Activated gamma-delta T cell (primary cell): ENCODE results near the gene PEA15.

Experiments
- DNase-seq: peaks from one replicate; lab custom pipeline; 2025; lab: John Stamatoyannopoulos, UW

PEA15 gene

DNA sequence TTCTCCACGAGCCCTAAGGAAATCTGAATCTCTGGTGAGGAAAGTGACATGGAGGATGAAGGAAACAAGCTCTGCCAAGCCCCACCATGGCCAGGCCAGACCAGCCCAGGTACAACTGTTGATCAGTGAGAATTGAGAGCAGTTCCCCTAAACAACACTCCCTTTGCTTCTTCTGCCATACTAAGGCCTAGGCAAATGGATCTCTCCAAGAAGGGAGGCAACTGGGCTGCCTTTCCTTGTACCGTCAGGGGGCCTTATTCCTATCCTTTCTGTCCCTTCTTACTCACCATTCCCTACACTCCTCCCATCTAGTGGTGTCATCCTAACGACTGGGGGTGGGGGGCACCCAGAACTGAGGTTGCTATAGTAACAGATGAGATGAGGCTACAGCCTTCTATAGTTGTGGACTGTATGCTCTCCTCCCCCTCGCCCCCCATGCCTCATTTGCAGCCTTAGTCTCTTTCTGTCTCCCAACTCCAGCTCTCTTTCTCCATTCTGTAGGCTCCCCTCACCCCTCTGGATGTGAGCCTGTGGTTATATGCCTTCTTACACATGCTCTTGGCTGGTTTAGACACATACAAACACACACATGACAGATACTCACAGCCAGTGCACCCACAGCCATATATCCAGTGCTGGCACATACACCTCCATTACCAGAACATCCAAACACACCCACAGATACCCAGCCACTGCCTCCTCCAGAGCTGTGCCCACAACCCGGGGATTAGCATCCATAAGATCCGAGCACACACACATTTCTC, 3.6 kb downstream of the PEA15 start:
- DNase-seq, result no peak

DNA sequence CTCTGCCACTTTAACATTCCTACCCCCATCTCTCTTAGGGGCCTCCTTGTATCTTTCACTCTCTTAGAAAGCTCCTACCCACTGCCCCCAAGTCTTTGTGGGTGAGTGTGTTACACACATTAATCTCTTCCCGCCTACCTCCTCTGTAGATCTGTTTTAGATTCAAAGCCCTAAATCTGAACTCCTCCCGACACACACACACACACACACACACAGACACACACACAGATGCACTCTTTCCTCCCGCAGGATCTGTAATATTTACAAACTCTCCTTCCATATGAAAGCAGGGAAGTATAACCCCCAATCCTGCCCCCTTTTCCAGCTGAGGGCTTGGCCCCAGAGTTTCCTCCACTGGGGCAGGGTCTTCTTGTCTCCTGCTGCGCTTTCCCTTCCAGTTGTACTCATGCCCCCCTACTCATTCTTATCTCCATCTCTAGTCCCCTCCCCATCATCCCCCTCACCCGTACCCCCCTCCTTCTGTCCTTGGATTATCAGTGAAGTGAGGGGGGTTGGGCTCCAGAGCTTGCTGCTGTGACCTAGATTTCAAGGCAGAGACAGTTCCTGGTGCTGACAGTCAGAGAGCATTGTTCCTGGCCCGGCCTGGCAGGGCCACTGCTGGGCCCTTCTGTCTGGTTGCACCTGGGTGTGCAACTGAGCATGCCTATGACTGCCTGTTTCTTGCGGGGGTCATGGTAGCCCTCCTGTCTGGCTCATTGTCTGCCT, 4.3 kb downstream of the PEA15 start:
- no peak for DNase-seq

DNA sequence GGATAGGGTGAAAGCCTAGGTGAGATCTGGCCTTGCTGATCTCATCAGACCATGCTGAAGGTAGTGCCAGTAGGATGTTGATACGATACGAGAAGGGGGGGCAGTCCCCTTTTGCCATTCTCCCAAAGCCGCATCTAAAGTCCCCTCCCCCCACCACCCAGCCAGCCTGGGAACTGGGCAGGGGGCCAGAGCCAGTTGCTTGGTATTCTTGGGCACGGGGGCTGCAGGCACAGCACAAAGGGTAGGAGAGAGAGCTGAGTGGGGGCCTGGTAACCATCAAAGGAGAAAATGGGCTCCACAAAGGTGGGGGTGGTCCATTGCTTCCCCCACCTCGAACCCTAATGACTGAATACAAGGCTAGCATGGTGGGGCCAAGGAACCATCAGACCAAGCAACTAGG, 5.4 kb downstream of the PEA15 start:
- no peak for DNase-seq

DNA sequence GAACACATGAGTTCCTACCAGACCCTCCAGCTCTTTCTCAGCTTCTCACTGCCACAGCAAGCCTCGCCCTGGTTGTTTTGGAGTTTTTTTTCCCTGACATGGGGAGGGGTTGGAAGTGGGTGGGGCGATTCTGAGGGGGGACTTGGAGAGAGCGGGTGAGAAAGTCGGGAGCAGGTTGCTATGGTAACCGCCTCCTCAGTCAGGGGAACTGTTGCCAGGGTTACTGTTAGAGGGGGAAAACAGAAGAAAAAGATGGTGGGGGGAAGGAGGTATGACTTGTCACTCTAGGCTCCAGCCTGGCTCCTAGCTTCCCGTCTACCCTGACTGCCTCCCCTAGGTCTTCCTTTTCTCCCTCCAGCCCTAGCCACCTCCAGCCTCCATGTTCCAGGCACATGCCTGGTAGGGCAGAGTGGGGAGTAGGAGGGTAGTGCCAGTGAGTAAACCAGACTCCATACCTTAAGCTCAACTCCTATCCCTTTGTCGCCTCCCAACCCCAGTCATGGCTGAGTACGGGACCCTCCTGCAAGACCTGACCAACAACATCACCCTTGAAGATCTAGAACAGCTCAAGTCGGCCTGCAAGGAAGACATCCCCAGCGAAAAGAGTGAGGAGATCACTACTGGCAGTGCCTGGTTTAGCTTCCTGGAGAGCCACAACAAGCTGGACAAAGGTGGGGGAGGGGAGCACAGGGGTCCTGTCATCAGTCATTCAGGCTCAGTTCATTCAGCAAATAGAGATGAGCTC, 6.0 kb downstream of the PEA15 start:
- DNase-seq, result no peak

DNA sequence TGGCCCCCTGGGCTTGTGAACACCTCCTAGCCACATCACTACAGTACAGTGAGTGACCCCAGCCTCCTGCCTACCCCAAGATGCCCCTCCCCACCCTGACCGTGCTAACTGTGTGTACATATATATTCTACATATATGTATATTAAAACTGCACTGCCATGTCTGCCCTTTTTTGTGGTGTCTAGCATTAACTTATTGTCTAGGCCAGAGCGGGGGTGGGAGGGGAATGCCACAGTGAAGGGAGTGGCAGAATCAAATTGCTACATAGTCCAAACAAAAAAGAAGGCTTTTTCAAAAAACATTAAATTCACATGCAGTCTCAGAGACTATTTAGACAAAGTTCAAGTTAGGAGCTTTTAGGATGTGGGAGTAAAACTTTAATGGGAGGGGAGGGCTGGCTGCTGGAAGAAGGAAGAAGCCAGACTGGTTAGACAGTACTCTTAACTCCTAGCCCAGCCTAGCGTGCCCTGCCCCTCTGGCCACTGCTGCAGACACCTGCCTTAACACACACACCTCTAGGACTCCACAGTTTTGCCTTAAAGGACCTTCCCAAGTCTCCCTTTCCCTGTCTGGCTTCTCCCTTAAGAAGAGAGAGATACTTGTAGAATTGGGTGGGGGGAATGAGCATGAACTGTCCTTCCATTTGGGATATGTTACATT, 9.4 kb downstream of the PEA15 start:
- no peak for DNase-seq

DNA sequence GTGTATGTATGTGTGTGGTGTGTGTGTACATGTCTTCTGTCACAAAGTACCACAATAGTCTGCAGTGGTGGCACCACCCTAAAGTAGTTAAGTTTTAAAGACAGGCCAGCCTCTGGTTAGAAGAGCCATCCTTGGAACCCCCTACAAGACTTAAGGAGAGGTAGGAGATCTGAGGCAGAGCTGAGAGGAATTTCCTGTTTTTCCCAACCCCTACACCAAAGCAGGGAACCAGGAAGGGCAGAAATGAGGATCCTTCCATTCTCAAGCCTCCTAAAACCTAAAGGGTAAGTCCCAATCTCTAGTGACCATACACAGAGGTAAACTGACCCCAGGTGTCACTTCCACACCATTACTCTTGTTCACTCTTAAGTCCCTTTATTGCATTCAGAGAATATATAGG, 11.1 kb downstream of the PEA15 start:
- no peak for DNase-seq

GRCh38 chr1:160217481-160218051, 12.4 kb downstream of the PEA15 start:
- no peak for DNase-seq

DNA sequence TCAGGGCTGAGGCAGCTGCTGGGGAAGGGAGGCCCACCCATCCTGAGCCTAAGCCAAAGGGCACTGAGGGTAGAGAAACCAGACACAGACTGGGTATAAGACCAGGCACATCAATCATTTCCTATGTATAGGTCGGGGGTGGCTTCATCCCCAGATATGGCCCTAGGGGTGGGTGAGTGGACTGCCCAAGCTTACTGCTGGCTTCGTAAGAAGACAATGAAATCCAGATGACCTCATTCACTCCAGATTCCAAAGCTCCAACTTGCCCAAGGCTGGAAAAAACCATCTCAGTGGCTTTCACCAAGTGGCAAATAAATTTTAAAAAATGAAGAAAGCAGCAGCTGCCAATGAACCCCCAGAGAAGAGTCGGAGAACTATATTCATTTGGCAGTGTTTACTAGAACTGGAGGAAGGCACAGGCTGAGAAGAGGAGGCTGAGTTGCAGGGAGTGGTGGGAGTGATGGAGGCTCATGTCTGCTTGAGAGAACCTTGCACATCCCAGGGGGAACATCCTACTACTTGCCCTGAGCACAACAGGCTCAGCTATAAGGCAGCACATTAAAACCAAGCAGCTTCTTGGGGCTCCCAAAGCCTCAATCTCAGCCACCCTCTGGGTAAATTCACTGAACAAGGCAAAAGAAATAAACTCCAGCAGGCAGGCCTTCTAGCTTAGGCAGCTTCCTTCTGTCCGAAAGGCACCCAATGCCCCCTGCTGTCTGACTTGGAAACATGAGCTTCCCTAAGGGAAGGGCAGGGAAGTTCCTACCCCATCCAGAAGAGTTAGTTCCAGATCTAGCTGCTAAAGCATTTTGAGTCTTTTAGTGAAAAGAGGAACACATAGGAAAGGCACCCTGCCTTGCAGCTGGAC, 14.1 kb downstream of the PEA15 start:
- DNase-seq, result no peak

GRCh38 chr1:160220301-160220700, 15.1 kb downstream of the PEA15 start:
- no peak for DNase-seq

- DNase-seq, result no peak
Measured at GRCh38 chr1:160221089-160221488, 15.9 kb downstream of the PEA15 start.

DNA sequence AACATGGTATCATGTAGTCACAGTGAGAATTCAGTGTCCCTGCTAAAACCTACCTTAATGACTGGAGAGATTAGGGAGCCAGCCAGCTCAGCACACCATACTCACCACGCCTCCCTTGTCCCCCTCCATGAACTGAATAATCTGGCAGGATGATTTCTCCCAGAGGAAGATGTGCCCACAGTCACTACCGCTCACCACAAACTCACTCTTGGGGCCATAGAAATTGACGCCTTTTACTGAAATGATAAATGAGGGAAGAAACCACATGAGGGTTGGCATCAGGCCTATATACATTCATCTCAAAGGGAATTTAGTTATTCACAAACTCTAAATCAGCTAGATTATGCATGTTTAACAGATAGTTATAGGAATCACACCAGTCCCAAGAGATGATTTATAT, 17.4 kb downstream of the PEA15 start:
- DNase-seq, result no peak

- DNase-seq, result no peak
Measured at GRCh38 chr1:160224606-160225005, 19.4 kb downstream of the PEA15 start.

GRCh38 chr1:160225345-160225744, 20.2 kb downstream of the PEA15 start:
- DNase-seq, result no peak

- no peak for DNase-seq
Measured at GRCh38 chr1:160226623-160227022, 21.4 kb downstream of the PEA15 start.

DNA sequence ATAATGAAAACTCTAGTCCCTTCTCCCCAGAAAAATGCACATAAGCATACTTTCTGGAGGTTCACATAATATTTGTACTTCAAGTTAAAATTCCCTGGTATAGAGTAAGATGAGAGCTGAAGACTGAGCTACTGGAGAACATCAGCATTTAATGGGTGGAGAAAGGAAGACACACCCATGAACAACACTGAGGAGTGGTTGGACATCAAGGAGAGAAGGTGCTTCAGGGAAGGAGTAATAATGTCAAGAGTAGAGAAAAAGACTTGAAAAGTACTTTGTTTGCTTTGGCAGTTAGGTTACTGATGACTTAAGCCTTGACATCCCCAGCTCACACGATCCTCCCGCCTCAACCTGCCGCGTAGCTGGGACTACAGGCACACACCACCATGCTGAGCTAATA, 21.9 kb downstream of the PEA15 start:
- no peak for DNase-seq

- DNase-seq, result no peak
Measured at GRCh38 chr1:160227561-160227960, 22.4 kb downstream of the PEA15 start.

GRCh38 chr1:160228431-160228830, 23.2 kb downstream of the PEA15 start:
- no peak for DNase-seq

- no peak for DNase-seq
Measured at GRCh38 chr1:160232911-160233310, 27.7 kb downstream of the PEA15 start.

- no peak for DNase-seq
Measured at GRCh38 chr1:160236806-160237205, 31.6 kb downstream of the PEA15 start.

DNA sequence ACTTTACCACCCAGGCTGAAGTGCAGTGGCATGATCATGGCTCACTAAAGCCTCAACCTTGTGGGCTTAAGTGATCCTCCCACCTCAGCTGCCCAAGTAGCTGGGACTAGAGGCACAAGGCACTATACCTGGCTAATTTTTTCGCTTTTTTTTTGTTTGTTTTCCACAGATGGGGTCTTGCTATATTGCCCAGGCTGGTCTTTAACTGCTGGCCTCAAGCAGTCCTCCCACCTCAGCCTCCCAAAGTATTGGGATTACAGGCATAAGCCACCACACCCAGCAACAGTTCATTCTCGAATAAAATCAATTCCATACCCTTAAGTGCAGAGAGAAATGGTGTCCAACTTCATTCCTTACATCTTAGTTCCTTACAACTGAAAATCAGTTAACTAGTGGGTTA, 32.4 kb downstream of the PEA15 start:
- DNase-seq, result no peak

DNA sequence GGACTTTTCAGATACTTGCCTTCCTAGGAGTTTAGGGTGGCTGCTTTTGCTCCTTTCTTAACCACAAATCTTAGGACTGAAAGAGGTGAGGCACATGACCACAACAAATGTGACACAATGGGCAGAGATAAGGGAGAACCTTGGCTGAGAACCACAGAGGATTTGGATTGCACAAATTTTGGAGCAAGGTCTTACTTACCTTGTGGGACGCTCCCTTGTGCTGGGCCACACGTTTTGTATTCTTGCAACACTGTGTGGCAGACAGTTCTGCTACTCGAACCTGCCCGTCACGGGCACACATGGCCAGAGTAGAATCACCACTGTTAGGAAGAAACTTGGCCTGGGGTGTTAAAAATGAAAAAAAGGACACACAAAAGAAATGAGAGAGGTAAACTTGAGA, 33.2 kb downstream of the PEA15 start:
- DNase-seq, result no peak
